ENCODE measurements around the gene CIP2A.

The CIP2A gene

DNA sequence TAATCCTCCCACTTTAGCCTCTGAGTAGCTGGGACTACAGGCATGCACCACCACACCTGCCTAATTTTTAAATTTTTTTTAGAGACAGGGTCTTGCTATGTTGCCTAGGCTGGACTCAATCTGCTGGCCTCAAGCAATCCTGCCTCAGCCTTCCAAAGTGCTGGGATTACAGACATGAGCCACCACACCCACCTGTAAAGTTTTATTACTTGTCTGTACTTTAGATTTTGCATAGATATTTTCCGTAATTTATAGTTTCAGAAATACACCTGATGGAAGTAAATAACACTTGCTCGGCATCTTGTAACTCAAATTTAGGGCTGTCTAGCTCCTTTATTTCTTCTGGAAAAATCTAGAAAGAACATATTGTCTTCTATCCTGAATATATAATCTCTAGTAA, 6.1 kb upstream of the CIP2A start:
- TF ChIP-seq, protein P1, sequence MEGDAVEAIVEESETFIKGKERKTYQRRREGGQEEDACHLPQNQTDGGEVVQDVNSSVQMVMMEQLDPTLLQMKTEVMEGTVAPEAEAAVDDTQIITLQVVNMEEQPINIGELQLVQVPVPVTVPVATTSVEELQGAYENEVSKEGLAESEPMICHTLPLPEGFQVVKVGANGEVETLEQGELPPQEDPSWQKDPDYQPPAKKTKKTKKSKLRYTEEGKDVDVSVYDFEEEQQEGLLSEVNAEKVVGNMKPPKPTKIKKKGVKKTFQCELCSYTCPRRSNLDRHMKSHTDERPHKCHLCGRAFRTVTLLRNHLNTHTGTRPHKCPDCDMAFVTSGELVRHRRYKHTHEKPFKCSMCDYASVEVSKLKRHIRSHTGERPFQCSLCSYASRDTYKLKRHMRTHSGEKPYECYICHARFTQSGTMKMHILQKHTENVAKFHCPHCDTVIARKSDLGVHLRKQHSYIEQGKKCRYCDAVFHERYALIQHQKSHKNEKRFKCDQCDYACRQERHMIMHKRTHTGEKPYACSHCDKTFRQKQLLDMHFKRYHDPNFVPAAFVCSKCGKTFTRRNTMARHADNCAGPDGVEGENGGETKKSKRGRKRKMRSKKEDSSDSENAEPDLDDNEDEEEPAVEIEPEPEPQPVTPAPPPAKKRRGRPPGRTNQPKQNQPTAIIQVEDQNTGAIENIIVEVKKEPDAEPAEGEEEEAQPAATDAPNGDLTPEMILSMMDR (IDR thresholded peaks at IDR 0.05; ENCODE audit: borderline replicate concordance, insufficient read depth, low read depth, low read length): no peak
- H3K4me3 ChIP-seq (ENCODE audit: low read depth, low read length): no peak overlapping the region

DNA sequence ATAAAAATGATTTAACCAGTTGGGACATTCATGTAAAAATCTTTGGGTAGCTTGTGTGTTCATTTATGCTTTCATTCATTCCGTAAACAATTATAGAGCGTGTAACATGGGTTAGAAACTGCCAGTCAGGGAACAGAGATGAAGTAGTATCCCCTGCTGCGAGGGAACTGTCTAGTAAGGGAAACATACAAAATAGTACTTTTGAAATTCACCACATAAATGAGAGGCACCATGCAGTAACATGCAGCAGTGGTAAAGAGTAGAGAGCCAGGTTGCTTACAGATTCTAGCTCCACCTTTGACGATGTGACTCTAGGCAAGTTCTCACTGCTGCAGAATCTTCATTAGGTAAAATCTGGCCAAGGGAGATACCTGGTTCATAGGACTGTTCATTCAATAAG, 1.2 kb upstream of the CIP2A start:
- peak overlapping the region; percentile 31 for H3K4me3 ChIP-seq (ENCODE audit: low read depth, low read length)
- TF ChIP-seq, protein P1 (IDR thresholded peaks at IDR 0.05; ENCODE audit: borderline replicate concordance, insufficient read depth, low read depth, low read length): no peak

GRCh38 chr3:108589998-108590323, 723 bp upstream of the CIP2A start:
- TF ChIP-seq, protein P1 (IDR thresholded peaks at IDR 0.05; ENCODE audit: borderline replicate concordance, insufficient read depth, low read depth, low read length): no peak
- peak overlapping the region; percentile 93 for H3K4me3 ChIP-seq (ENCODE audit: low read depth, low read length)

GRCh38 chr3:108588601-108589000, 637 bp downstream of the CIP2A start:
- TF ChIP-seq, protein P1 (IDR thresholded peaks at IDR 0.05; ENCODE audit: borderline replicate concordance, insufficient read depth, low read depth, low read length): no peak
- peak overlapping the region; percentile 93 for H3K4me3 ChIP-seq (ENCODE audit: low read depth, low read length)

GRCh38 chr3:108578064-108578463, 11.2 kb downstream of the CIP2A start:
- TF ChIP-seq, protein P1 (IDR thresholded peaks at IDR 0.05; ENCODE audit: borderline replicate concordance, insufficient read depth, low read depth, low read length): no peak

DNA sequence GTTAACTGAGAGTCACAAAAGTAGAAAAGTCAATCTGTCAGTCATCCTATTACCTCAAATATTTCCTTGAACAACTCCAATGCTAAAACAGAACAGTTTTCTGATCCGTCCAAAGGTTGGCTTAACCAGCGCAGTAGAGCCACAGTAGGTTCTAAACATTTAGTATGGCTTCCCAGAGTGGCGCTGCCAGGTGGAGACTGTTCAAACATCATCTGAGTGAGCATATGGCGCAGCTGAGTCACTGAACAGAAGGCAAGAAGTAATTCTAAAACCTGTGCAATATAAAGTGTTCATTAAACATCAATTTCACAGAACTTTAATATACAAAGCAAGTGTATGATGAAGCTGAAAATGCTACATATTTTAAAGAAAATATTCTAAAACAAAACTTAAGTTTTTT, 19.9 kb downstream of the CIP2A start:
- TF ChIP-seq, protein P1 (IDR thresholded peaks at IDR 0.05; ENCODE audit: borderline replicate concordance, insufficient read depth, low read depth, low read length): no peak
- H3K4me3 ChIP-seq (ENCODE audit: low read depth, low read length): no peak overlapping the region

More at GRCh38 chr3:108578064-108578463, 11.2 kb downstream of the CIP2A start:
- no peak overlapping the region for H3K4me3 ChIP-seq (ENCODE audit: low read depth, low read length)

GRCh38 chr3:108566599-108566998, 22.6 kb downstream of the CIP2A start:
- H3K4me3 ChIP-seq (ENCODE audit: low read depth, low read length): no peak overlapping the region
- TF ChIP-seq, protein P1 (IDR thresholded peaks at IDR 0.05; ENCODE audit: borderline replicate concordance, insufficient read depth, low read depth, low read length): no peak

Measured in GM12875 (cell line).